ENCODE measurements around the gene PRG2. TPM values are rescaled to one million over a fixed set of nuclear protein-coding genes. Genes with fewer than 3 reads are reported as not detected.
A peak's percentile ranks its signal among the peaks of the same experiment; 100 is the strongest.

Gene PRG2
- polyA plus RNA-seq, 1 donor, result 0.24 TPM

DNA sequence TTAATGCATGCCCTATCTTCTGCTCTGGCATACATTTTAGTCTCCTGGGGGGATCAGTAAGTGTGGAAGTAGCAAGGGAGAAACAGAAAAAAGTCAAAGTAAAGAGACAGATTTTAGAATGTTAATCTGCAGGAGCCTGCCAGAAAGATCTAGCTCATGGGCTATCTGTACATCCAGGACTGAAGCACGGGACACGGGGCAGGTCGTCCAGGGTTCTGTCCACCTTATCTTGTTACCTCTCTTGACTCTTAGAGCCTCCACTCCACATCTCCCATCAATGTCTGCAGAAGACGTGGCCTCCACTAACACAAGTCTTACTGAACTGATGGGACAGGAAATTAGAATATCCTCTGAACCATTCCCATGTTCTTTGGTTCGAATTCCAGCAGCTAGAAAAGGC, 38.2 kb upstream of the PRG2 start:
- no peaks in the 10 kb centered on the region for H3K36me3 ChIP-seq (ENCODE audit: control insufficient read depth, insufficient read depth, low read length)
- H3K4me1 ChIP-seq (ENCODE audit: control insufficient read depth, insufficient read depth, low read length), result peaks cover 2% of the 10 kb centered on the region
- H3K27me3 ChIP-seq (ENCODE audit: control insufficient read depth, insufficient read depth, low read length), result peaks cover 8% of the 10 kb centered on the region
- no peak overlapping the region for H3K4me3 ChIP-seq (ENCODE audit: low read length)
- no peak overlapping the region for H3K27ac ChIP-seq (ENCODE audit: low read length)
- WGBS (ENCODE audit: insufficient coverage, low lambda C conversion rate), result no CpG with 5 or more reads among the region's 5 CpGs
- no peak for DNase-seq
- no peaks in the 10 kb centered on the region for H3K9me3 ChIP-seq (ENCODE audit: control insufficient read depth, low read depth, low read length)

GRCh38 chr11:57427727-57428082, 37.3 kb upstream of the PRG2 start:
- Histone ChIP-seq H3K4me1 (ENCODE audit: control insufficient read depth, insufficient read depth, low read length) (peaks cover 2% of the 10 kb centered on the region), H3K27ac (ENCODE audit: low read length) (no peak overlapping the region), H3K27me3 (ENCODE audit: control insufficient read depth, insufficient read depth, low read length) (peaks cover 8% of the 10 kb centered on the region), H3K36me3 (ENCODE audit: control insufficient read depth, insufficient read depth, low read length) (no peaks in the 10 kb centered on the region), H3K9me3 (ENCODE audit: control insufficient read depth, low read depth, low read length) (no peaks in the 10 kb centered on the region), H3K4me3 (ENCODE audit: low read length) (no peak overlapping the region)
- WGBS (ENCODE audit: insufficient coverage, low lambda C conversion rate), result no CpG with 5 or more reads among the region's 8 CpGs
- no peak for DNase-seq

- no peak within 1 kb of the TSS for H3K27ac ChIP-seq (ENCODE audit: low read length)
- DNase-seq, result peak in 1 of 2 donors; percentile 42
- H3K27me3 ChIP-seq (ENCODE audit: control insufficient read depth, insufficient read depth, low read length), result peaks cover 8% of the 10 kb centered on the region
- peaks cover 2% of the 10 kb centered on the region for H3K4me1 ChIP-seq (ENCODE audit: control insufficient read depth, insufficient read depth, low read length)
- WGBS (ENCODE audit: insufficient coverage, low lambda C conversion rate), result 36% methylated on average over 4 of the region's 39 CpGs
- no peaks in the 10 kb centered on the region for H3K36me3 ChIP-seq (ENCODE audit: control insufficient read depth, insufficient read depth, low read length)
- H3K9me3 ChIP-seq (ENCODE audit: control insufficient read depth, low read depth, low read length), result no peaks in the 10 kb centered on the region
- H3K4me3 ChIP-seq (ENCODE audit: low read length), result peak within 1 kb of the TSS; percentile 35
Measured at GRCh38 chr11:57426929-57427726, 36.7 kb upstream of the PRG2 start, which contains the start of gene SLC43A3. Gene SLC43A3, minus strand, starts transcription at chr11:57427121. Its CDS starts 949 bp downstream, at chr11:57426172.

DNA sequence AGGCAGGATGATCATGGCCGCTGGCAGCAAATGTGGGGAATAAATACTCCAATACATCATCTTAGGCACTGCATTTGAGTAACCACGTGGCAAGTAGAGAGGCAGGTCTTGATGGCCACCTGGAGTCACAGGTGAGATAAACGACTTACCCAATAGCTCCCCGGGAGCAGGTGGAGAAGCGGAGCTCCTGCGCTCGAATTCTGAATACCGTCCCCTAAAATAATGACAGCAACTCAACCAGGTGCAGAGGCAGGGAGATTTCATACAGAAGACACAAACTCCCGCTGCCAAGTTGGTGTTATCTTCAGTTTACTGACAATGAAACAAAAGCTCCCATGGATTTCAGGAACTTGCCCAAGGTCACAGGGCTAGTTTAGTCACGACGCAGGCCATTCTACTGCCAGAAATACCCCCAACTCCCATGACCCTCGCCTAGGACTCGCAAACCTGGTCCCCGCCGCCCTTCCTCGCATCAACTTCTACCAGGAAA, 36.0 kb upstream of the PRG2 start:
- no peaks in the 10 kb centered on the region for H3K9me3 ChIP-seq (ENCODE audit: control insufficient read depth, low read depth, low read length)
- peaks cover 2% of the 10 kb centered on the region for H3K4me1 ChIP-seq (ENCODE audit: control insufficient read depth, insufficient read depth, low read length)
- no peak overlapping the region for H3K27ac ChIP-seq (ENCODE audit: low read length)
- H3K27me3 ChIP-seq (ENCODE audit: control insufficient read depth, insufficient read depth, low read length), result peaks cover 8% of the 10 kb centered on the region
- H3K4me3 ChIP-seq (ENCODE audit: low read length), result peak overlapping the region; percentile 35
- DNase-seq, result peak in 1 of 2 donors; percentile 42
- no peaks in the 10 kb centered on the region for H3K36me3 ChIP-seq (ENCODE audit: control insufficient read depth, insufficient read depth, low read length)
- WGBS (ENCODE audit: insufficient coverage, low lambda C conversion rate), result no CpG with 5 or more reads among the region's 16 CpGs

DNA sequence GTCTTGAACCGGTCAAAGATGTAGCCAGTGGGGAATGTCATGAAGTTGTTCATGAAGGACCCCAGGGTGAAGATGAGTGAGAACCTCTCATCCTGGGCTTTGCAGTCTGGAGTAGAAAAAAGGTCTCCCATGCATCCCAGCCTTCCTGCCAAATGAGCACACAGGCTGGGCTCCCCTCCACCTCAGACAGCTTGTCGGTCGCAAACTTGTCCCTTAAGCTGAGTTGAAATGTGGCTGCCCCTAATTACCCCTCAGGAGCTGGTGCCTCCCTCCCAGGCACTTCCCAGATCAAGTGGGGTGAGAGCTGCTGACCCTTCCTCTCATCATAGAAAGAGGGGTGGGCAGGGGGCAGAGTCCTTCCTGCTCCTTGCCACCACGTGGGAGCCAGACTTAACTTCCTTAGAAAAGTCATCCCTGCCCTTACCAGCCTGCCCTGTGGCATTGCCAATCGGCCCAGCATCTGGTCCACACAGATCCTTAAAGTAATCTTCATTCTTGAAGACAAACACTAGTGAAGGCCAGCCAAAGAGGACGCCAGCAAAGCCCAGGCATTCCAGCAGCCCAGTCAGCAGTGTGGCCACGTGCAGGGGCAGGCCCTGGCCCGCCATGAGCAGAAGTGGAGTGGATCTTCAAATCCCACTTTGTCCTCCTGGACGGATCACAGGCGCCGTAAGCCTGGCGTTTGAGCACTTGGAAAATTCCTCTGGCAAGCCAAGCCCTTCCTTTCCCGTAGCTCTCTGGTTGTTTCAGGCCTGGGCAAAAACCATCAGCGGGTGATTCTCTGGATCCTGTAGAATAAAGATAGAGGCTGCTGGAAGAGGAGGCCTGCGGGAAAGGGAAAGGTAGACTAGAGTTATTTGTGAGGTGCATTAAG, 35.4 kb upstream of the PRG2 start:
- no peak for DNase-seq
- Histone ChIP-seq H3K27ac (ENCODE audit: low read length) (no peak overlapping the region), H3K4me3 (ENCODE audit: low read length) (no peak overlapping the region), H3K4me1 (ENCODE audit: control insufficient read depth, insufficient read depth, low read length) (peaks cover 2% of the 10 kb centered on the region), H3K27me3 (ENCODE audit: control insufficient read depth, insufficient read depth, low read length) (peaks cover 8% of the 10 kb centered on the region), H3K36me3 (ENCODE audit: control insufficient read depth, insufficient read depth, low read length) (no peaks in the 10 kb centered on the region), H3K9me3 (ENCODE audit: control insufficient read depth, low read depth, low read length) (no peaks in the 10 kb centered on the region)
- no CpG with 5 or more reads among the region's 15 CpGs for WGBS (ENCODE audit: insufficient coverage, low lambda C conversion rate)

- H3K36me3 ChIP-seq (ENCODE audit: control insufficient read depth, insufficient read depth, low read length), result peaks cover under 1% of the 10 kb centered on the region
- WGBS (ENCODE audit: insufficient coverage, low lambda C conversion rate), result no CpG with 5 or more reads among the region's 15 CpGs
- H3K27me3 ChIP-seq (ENCODE audit: control insufficient read depth, insufficient read depth, low read length), result peaks cover 8% of the 10 kb centered on the region
- H3K4me1 ChIP-seq (ENCODE audit: control insufficient read depth, insufficient read depth, low read length), result peaks cover 2% of the 10 kb centered on the region
- H3K9me3 ChIP-seq (ENCODE audit: control insufficient read depth, low read depth, low read length), result no peaks in the 10 kb centered on the region
- no peak overlapping the region for H3K27ac ChIP-seq (ENCODE audit: low read length)
- no peak overlapping the region for H3K4me3 ChIP-seq (ENCODE audit: low read length)
- DNase-seq, result peak in 1 of 2 donors; percentile 46
Measured at GRCh38 chr11:57424792-57425564, 34.5 kb upstream of the PRG2 start.

DNA sequence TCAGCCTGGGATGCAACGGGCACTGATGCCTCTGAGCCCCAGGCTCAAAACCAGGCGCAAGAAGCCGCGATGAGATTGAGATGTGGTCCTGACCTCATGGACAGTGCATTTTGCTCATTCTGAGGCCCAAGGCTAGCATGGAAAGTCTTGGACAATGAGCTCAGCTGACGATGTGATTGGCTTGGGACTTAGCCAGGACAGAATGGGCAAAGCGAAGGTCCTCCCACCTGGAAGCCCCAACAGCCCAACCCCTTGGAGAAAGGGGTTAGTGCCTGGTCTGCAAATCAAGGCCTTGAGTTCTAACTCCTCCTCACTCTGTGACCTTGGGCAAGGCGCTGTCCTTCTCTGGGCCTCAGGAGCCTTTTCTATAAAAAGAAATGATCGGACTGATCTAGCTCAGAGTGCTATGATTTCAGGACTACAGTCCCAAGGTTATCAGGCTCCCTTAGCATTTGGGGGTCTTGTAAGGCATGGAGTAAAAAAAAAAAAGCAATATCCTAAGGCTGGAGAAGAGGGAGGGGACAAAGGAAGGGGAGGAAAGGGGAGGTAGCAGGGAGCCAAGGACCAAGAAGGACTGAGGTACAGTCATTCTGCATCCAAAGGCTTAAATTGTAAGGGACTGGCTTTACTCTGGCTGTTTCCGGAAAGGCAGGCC, 33.8 kb upstream of the PRG2 start:
- Histone ChIP-seq H3K4me3 (ENCODE audit: low read length) (no peak overlapping the region), H3K27me3 (ENCODE audit: control insufficient read depth, insufficient read depth, low read length) (peaks cover 7% of the 10 kb centered on the region), H3K4me1 (ENCODE audit: control insufficient read depth, insufficient read depth, low read length) (peaks cover 2% of the 10 kb centered on the region), H3K9me3 (ENCODE audit: control insufficient read depth, low read depth, low read length) (no peaks in the 10 kb centered on the region), H3K36me3 (ENCODE audit: control insufficient read depth, insufficient read depth, low read length) (peaks cover 2% of the 10 kb centered on the region), H3K27ac (ENCODE audit: low read length) (no peak overlapping the region)
- no CpG with 5 or more reads among the region's 9 CpGs for whole genome bisulfite sequencing (ENCODE audit: insufficient coverage, low lambda C conversion rate)
- DNase-seq, result no peak

- no peak overlapping the region for H3K4me3 ChIP-seq (ENCODE audit: low read length)
- H3K27me3 ChIP-seq (ENCODE audit: control insufficient read depth, insufficient read depth, low read length), result peaks cover under 1% of the 10 kb centered on the region
- H3K4me1 ChIP-seq (ENCODE audit: control insufficient read depth, insufficient read depth, low read length), result peaks cover 2% of the 10 kb centered on the region
- peaks cover 8% of the 10 kb centered on the region for H3K36me3 ChIP-seq (ENCODE audit: control insufficient read depth, insufficient read depth, low read length)
- H3K9me3 ChIP-seq (ENCODE audit: control insufficient read depth, low read depth, low read length), result no peaks in the 10 kb centered on the region
- WGBS (ENCODE audit: insufficient coverage, low lambda C conversion rate), result 50% methylated on average over 1 of the region's 4 CpGs
- no peak for DNase-seq
- no peak overlapping the region for H3K27ac ChIP-seq (ENCODE audit: low read length)
Measured at GRCh38 chr11:57422669-57423068, 32.2 kb upstream of the PRG2 start.

DNA sequence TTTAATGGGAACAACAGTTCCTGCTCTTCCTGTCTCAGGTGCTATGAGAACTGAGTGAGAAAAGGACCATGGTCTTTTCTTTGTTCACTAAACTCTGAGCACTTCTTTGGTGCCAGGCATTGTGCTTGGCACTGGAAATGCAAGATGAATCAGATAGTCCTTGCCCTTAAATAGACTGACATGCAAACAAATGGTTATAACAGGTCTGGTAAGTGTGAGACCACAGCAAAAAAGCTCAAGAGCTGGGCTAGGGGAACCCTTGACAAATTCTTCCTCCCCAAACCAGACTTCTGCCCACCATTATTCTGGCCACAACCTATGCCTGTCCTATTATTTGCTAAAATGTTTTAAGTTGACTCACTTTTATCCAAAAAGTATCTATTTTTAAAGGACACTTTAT, 31.4 kb upstream of the PRG2 start:
- H3K27ac ChIP-seq (ENCODE audit: low read length), result no peak overlapping the region
- peaks cover 16% of the 10 kb centered on the region for H3K36me3 ChIP-seq (ENCODE audit: control insufficient read depth, insufficient read depth, low read length)
- peaks cover 2% of the 10 kb centered on the region for H3K4me1 ChIP-seq (ENCODE audit: control insufficient read depth, insufficient read depth, low read length)
- no peak overlapping the region for H3K4me3 ChIP-seq (ENCODE audit: low read length)
- H3K27me3 ChIP-seq (ENCODE audit: control insufficient read depth, insufficient read depth, low read length), result no peaks in the 10 kb centered on the region
- no peak for DNase-seq
- H3K9me3 ChIP-seq (ENCODE audit: control insufficient read depth, low read depth, low read length), result no peaks in the 10 kb centered on the region
